Measurements from ENCODE around the gene PAF1.

PAF1 gene

DNA sequence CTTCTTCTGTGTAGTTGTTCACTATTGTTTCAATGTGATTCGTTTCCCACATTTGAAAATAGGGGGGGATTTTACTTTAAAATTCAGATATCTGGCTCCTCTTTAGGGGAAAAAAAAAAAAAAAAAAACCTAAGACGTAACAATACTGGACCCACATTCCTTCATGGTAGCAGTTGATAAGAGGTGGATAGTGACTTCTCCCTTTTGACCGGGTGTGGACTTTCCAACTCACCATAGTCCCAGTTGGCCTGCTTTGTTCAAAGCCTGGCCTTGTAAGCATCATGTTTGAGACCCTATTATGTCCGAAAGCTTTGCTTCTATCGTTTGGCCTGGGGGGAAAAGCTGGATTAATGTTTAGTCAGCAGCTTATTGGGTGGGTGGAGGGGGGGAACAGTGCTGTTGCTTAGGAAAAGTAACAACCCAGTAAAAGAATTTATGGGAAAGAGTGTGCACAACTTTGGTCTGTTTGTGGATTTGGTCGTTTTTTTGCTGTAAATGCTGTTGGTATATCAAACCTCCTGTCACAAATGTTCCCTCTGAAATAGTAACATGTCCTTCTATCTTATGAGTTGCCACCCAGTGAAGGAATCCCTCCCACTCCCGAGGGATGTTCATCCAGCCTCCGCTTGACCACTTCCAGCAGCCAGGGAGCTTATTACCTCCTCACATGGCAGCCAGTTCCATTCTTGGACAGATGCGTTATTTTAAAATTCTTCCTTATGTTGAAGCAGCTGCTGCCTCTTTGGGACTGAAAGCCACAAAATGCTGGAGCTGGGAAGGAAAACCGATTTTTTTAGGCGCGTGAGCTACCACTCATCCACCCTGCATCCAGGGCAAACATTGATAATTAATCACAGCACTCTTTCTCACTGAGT is 38.3 kb downstream of the PAF1 start:
- no peak for DNase-seq (ENCODE audit: low read depth in 1 of 2, low spot score in 1 of 2)
- TF ChIP-seq CTCF (IDR thresholded peaks at IDR 0.05; ENCODE audit: insufficient read depth, low read length) (no peak), POLR2AphosphoS5 (IDR thresholded peaks at IDR 0.05; ENCODE audit: low read depth) (no peak), SPI1 (IDR thresholded peaks at IDR 0.05; ENCODE audit: borderline replicate concordance, low read depth) (no peak), GABPA (IDR thresholded peaks at IDR 0.05; ENCODE audit: low read depth) (no peak), REST (IDR thresholded peaks at IDR 0.05; ENCODE audit: insufficient replicate concordance, low read depth) (no peak)
- no peak overlapping the region for H3K27ac ChIP-seq (replicated peaks)
- H3K27me3 ChIP-seq (ENCODE audit: insufficient read depth, poor library complexity, severe bottlenecking), result no peaks in the 10 kb centered on the region
- no peak overlapping the region for H3K4me3 ChIP-seq (replicated peaks; ENCODE audit: insufficient read depth, low read length)

DNA sequence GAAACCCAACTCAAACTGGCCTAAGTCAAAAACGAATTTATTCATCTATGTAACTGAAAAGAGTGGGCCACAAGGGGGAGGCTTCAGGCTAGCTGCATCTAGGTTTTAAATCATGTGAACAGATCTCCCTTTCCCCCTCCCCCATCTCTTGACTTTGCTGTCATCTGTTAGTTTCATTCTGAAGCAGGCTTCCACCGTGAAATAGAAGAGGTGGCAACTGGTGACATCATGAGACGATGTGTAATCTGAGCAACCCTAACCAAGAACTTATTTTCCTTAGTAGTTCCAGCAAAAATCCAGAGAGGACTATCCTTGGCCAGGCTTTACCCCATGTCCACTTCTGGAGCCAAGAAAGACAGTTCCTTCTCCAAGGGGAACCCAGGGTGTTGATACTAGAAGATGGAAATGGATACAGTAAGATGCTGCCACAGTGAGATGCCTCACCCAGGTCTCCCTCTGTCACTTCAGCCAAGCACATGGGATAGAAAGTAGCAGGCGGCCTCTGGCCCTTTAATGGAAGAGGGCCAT is 39.3 kb downstream of the PAF1 start:
- Histone ChIP-seq H3K27me3 (ENCODE audit: insufficient read depth, poor library complexity, severe bottlenecking) (no peaks in the 10 kb centered on the region), H3K4me3 (replicated peaks; ENCODE audit: insufficient read depth, low read length) (no peak overlapping the region), H3K27ac (replicated peaks) (no peak overlapping the region)
- no peak for DNase-seq (ENCODE audit: low read depth in 1 of 2, low spot score in 1 of 2)
- TF ChIP-seq POLR2AphosphoS5 (IDR thresholded peaks at IDR 0.05; ENCODE audit: low read depth) (no peak), GABPA (IDR thresholded peaks at IDR 0.05; ENCODE audit: low read depth) (no peak)

DNA sequence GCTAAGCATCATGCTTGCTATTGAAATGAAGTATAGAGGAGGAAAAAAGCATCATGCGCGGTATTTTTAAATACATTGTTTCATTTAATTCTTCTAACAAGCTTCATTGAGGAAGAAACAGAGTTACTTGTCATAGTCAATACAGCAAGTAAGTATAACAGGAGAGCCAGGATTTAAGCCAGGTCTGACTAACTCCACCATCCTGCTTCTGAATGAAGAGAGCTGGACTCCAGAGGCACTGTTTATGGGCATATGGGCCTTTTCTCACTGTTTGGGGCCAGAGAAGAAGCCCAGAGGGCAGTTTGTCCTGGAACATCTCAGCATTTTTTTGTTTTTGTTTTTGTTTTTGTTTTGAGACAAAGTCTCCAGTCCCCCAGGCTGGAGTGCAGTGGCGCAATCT is 40.8 kb downstream of the PAF1 start:
- TF ChIP-seq POLR2AphosphoS5 (IDR thresholded peaks at IDR 0.05; ENCODE audit: low read depth) (no peak), SPI1 (IDR thresholded peaks at IDR 0.05; ENCODE audit: borderline replicate concordance, low read depth) (no peak), CTCF (IDR thresholded peaks at IDR 0.05; ENCODE audit: insufficient read depth, low read length) (no peak), REST (IDR thresholded peaks at IDR 0.05; ENCODE audit: insufficient replicate concordance, low read depth) (no peak), GABPA (IDR thresholded peaks at IDR 0.05; ENCODE audit: low read depth) (no peak)
- H3K27me3 ChIP-seq (ENCODE audit: insufficient read depth, poor library complexity, severe bottlenecking), result no peaks in the 10 kb centered on the region
- H3K27ac ChIP-seq (replicated peaks), result no peak overlapping the region
- H3K4me3 ChIP-seq (replicated peaks; ENCODE audit: insufficient read depth, low read length), result no peak overlapping the region
- no peak for DNase-seq (ENCODE audit: low read depth in 1 of 2, low spot score in 1 of 2)

DNA sequence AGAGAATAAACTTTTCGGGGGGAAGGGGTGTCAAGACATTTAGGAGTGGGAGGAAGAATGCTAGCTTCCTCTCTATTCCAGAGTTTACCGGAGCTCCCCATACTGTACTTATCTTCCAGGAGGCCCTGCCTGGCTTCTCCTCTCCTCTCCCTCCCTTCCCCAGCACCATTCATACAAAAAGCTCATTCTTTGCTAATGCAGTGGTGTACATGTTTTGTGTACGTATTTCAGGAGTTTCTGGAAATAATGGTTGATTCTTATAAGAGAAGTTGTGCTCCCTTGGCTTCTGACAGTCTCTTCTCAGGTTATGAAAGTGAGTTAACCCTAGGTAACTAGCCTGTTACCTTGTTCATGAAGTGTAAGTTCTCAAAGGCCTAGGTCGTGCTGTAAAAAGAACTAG is 41.6 kb downstream of the PAF1 start:
- Histone ChIP-seq H3K27ac (replicated peaks) (no peak overlapping the region), H3K4me3 (replicated peaks; ENCODE audit: insufficient read depth, low read length) (no peak overlapping the region), H3K27me3 (ENCODE audit: insufficient read depth, poor library complexity, severe bottlenecking) (no peaks in the 10 kb centered on the region)
- no peak for DNase-seq (ENCODE audit: low read depth in 1 of 2, low spot score in 1 of 2)
- no peak for TF ChIP-seq CTCF (IDR thresholded peaks at IDR 0.05; ENCODE audit: insufficient read depth, low read length)
- TF ChIP-seq REST (IDR thresholded peaks at IDR 0.05; ENCODE audit: insufficient replicate concordance, low read depth), result no peak
- no peak for TF ChIP-seq POLR2AphosphoS5 (IDR thresholded peaks at IDR 0.05; ENCODE audit: low read depth)
- no peak for TF ChIP-seq SPI1 (IDR thresholded peaks at IDR 0.05; ENCODE audit: borderline replicate concordance, low read depth)
- no peak for TF ChIP-seq GABPA (IDR thresholded peaks at IDR 0.05; ENCODE audit: low read depth)

Data from HL-60 (cell line).